ENCODE measurements around the gene MATK.

The MATK gene

DNA sequence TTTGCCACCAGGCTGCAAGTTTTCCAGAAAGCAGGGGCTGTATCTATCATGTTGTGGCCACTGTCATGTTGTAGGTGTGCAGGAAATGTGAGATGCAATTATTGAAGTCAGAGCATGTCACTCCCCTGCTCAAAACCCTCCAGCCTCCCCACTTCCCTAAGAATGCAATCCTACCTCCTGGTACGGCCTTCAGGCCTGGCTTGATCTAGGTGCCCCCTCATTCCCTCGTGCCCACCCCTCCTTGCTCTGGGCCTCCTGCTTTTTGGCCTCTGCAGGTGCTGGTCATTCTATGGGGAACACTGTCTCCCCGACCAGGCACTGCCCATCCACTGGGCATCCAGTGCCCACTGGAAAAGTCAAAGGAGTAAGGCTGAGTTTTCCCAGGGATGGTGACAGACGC is 28.5 kb upstream of the MATK start:
- no peak for DNase-seq (ENCODE audit: low spot score)

DNA sequence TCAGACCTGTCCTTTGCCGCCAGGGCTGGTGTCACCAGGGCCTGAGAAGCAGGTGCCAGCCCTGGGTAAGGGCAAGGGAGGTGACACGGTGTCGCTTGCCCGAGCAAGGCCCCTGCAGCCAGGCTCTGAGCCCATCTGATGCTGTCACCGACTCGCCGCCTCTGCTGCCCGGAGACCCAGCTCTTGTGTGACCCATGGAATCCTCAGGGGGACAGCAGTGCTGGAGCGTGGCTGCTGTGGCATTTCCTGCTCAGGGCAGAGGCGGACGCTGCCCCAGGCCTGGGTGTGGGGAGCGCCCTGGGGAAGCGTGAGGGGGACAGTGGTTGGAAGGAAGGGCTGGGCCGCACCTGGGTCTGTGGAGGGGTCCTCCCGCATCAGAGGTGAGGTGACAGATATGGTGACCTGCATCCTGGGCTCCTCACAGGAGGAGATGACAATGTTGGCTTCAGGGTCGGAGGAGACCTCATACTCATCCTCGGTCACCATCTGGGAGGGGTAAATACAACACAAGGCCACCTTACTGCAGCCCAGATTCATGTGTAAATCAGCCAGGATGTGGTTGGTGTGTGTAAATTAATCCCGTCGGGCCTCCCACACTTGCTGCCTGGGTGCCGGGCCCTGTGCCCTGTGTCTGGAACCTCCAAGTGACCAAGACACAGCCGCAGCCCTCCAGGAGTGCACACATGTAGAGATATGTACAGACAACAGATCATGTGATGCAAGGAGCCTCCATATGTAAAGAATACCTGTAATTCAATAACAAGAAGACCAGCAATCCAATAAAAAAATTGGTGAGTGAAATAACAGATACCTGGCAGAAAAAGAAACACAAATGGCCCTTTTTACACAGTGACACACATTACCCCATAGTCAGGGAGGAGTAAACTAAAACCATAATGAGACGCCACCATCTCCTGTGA is 27.6 kb upstream of the MATK start:
- no peak for DNase-seq (ENCODE audit: low spot score)

DNA sequence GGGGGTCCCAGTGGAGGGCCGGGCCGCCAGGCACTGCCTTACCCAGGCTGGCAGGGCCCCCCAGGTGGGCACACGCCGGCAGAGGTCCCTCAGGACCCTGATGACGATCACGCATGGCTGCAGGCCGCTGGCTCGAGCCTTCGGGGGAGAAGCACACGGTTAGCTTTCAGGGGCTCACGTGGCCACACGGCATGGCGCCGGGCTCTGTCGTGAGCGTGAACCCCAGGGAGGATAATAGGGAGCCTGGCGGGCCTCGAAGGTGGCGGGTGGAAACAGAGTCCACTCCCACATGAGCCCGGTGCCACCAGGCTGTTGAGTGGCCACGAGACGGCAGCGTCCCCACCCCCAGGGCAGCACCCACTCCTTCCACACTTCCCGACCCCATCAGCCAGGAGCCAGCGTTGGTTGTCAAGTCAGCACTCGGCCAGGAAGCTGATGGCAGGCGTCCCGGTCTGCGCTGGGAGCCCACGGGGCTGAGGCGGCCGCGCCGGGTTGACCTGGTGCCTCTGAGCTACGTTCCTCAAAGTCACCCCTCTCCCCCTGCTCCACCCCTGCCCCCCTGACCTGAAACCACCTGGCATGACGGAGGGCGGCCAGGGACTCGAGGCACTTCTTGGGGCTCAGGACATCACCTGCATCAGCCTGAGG is 24.7 kb upstream of the MATK start:
- no peak for DNase-seq (ENCODE audit: low spot score)

DNA sequence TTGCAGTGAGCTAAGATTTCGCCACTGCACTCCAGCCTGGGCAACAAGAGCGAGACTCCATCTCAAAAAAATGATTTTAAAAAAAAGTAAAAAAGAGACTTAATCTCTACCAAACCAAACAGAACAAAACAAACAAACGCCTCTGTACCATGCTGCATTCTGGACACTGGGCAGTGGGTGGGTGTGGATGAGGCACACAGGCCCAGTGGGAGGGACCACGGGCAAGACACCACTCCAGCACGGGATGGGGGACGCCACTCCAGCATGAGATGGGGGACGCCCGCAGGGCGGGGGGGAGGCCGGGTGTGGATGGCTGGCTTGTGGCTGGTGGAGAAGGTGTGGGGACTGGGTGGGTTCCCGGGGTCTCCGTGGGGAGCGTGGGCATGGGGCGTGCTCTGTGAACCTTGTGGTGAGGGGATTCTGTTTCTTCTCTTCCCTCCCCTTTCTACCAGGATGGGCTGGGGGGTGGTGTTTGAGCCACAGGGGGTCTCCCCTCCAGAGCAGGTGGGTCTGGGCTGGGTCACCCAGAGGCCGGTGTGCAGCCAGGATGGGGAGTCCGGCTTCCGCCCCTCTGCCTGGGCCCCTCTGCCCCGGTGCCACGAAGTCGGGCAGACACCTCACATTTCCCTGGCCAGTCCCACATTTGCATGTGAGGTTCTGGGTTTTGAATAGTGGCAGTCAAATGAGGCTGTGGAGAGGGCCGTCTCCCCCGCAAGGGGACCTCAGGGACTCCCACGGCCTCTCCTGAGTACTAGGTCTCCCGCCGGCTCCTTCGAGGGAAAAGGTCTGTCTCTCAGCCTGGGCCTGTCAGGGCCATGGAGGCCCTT is 23.9 kb upstream of the MATK start:
- DNase-seq (ENCODE audit: low spot score), result no peak

DNA sequence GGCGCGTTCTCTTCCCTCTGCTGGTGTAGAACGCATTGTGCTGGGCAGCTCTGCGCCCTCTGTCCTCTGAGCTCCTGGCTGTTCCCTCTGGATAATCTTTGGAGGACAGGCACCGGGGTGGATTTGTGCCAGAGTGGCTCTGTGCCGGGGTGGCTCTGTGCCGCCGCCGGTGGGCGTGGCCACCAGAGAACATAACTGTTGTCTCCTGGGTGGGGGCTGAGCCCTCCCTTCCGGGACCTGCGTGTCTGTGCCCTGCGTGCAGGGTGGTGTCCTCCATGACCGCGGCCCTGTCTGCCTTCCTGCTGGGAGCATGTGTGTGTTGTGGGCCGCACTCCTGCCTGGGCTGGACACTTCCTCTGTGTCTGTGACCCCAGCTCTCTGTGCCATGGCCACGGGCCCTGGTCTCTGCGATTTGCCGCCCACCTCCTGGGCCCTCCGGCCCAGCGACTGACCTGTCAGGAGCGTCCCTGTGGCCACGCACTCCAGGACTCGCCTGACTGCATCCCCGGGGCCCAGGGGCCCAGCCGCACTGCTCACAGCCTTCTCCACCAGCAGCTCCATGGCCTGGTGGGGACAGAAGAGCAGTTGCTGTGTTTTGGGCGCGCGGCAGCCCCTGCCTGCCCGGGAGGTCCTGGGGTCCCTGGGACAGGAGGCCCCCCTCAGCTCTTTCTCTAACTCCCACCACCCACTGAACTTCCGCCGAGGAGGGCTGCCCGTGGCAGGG is 22.4 kb upstream of the MATK start:
- DNase-seq (ENCODE audit: low spot score), result no peak

DNA sequence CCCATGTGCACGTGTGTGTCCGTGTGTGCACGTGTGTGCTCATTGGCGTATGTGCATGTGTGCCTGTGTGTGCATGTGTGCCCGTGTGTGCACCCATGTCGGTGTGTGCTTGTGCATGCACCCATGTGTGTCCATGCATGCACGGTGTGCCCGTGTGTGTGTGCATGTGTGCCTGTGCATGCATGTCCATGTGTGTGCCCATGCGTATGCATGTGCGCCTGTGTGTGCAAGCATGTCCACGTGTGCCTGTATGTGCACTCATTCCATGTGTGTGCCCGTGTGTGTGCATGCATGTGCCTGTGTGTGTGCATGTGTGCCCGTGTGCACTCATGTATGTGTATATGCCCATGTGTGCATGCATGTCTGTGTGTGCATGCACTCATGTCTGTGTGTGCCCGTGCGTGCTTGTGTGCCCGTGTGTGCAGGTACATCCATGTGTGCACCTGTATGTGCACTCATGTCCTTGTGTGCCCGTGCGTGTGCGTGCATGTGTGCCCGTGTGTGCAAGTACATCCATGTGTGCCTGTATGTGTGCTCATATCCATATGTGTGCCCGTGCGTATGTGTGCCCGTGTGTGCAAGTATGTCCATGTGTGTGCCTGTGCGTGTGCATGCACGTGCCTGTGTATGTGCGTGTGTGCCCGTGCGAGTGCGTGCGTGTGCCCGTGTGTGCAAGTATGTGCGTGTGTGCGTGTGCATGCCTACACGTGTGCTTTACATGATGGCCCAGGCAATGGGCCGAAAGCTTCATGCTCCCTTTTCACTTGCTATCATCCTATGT is 21.6 kb upstream of the MATK start:
- DNase-seq (ENCODE audit: low spot score), result no peak

DNA sequence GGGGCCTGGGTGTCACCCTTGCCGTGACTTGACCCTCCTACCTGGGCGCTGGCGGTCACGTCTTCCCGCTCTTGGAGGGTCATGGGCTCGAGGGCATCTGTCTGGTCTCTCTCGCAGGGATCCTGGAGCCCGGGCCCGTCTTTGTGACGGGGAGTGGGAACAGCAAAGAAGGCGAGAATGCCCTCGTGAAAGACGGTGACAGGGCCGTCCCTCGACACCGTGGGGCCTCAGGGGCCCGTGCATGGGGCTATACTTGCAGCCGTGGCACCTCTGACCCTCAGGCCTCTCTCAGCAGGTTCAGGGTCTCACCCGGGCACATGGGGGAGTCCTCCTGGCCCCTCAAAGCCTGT is 20.9 kb upstream of the MATK start:
- no peak for DNase-seq (ENCODE audit: low spot score)

DNA sequence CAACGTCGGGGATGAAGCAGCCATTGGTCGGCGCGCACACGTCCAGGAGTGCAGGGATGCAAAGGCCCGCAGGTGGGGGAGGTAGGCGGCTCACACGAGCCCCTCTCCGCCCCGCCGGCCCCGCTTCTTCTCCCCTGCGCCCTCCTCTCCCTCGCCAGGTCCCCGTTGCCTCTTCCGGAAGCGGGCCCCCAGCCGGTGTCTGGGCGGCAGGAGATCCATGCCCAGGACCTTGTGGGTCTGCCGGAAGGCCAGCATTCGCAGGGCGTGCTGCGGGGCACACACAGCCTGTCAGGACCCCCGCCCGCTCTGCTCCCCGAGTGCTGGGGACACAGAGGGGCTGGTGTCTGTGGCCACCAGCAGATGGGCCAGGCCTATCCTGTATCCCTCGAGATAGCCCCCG is 19.7 kb upstream of the MATK start:
- no peak for DNase-seq (ENCODE audit: low spot score)

DNA sequence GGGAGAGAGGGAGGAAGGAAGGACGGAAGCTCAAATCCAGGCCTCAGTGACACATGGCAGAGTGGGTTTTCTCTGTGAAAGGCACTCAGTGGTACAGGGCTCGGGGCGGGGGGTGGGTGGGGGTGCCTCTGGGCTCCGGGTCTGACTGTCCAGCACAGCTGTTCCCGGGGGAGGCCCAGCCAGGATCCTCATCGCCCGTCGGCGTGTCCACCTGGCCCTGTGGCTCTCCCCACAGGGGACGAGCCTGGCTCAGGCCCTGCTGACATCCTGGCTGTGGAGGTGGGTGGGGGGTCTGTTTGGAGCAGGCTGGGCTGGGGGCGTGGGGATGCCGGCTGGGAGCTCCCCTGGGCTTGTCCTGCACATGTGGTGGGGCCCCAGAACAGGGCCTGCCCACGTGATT is 18.2 kb upstream of the MATK start:
- DNase-seq (ENCODE audit: low spot score), result no peak

DNA sequence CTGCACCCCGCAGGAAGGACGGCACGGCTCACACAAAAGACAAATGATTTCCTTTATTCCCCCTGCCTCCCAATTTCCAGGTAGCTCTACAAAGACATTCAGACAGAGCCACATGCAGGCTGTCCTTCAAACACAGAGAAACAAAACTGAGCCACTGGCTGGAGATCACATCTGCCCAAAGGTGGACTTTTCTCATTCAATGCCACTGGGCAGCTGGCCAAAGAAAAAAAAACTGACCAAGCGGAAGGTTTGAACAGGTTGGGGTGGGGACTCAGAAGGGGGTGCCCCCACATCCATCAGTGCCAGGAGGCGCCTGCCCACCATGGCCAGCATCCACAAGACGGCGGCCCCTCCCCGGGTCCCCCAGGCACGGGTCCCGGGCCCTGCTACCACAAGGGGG is 17.8 kb upstream of the MATK start:
- no peak for DNase-seq (ENCODE audit: low spot score)

DNA sequence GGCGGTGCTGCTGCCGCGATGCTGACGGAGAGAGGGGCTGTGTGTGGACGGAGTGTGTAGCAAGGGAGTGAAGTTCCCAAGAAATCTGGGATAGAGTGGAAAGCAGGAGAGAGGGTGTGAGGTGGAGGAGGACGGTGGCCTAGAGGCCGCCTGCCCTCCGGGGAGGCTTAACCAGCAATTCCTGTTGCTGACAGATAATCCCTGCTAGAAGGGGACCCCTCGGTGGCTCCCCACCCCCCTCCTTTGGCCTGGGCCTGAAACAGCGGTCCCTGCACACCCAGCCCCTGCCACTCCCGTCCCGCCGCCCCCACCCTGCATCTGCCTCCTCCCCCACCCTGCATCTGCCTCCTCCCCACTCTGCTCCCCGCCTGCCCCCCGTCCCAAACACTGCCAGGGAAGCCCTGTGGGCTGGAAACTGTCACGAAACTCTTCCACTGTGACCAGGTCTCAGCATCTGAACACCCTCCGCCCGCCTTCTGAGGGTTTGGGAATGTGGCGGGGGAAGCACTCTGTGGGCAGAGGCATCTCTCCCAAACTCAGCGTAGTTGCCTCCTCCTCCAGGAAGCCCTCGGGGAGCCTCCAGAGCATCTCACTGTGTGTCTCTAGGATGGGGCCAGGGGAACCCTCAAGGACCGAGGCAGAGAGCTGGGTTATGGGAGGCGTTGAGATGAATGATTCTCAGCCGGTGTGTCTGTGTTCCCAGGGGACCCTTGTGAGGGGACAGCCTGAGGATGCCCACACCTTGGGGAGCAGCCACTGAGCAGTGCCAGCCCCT is 17.1 kb upstream of the MATK start:
- DNase-seq (ENCODE audit: low spot score), result no peak

DNA sequence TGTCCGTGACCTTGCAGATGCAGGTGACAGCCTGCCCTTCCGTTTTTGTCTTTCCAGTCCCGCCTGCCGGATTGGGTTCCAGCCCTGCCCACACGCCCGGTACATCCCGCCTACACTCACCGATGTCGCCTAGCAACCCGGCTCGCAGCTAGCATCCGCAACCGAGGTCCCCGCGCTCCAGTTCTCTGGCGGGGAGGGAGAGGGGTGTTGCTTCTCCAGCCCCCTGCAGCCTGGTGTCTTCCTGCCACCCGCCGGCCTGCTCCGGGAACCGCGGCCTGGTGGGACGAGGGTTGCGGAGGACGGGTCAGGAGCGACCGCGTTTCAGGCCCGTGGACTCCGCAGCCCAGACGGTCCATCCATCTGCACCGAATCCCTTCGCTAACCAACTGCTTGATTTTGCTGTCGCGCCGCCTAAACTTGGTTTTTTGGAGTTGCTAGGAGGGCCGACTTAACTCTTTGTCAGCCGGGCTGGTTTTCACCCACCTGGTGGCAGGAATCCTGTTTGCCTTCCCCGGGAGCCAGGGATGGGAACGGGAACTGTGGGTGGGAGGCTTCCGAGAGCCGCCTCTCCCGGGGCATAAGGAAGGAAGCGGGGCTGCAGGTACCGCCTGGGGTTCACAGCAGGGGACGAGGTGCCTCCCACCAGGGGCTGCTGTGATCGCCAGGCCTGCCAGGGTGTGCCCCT is 15.4 kb upstream of the MATK start:
- DNase-seq (ENCODE audit: low spot score), result no peak

DNA sequence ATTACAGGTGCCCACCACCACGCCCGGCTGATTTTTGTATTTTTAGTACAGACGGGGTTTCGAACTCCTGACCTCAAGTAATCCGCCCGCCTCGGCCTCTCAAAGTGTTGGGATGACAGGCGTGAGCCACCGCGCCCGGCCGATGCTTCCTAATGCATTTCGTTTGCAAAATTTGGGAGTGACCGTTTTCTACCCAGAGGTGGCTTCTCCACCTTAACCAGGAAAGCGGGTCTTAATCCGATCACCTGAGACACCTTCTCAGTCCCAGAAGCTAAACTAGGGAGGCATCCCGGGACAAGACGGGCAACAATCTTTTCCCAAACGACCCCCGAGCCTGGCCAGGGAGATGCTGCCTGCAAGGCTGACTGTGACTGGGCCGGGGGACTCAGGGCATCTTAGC is 14.8 kb upstream of the MATK start:
- no peak for DNase-seq (ENCODE audit: low spot score)

DNA sequence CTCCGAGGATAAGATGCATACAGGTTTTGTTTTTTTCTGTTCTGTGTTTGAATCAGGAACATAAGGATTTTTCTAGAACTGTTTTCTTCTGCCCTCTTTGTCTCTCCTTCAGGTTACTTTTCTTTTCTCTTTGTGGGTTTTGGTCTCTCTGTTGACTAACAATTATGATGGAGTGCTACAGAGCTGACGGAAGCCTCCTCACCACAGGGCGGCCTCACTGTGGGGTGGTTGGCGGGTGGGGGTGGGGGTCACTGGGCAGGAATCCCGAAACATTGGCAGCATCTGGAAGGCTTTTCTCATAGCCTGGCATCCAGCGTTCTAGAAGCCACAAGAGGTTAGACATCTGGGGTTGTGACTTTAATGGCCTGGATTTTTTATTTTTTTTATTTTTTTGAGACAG is 12.0 kb upstream of the MATK start:
- no peak for DNase-seq (ENCODE audit: low spot score)

DNA sequence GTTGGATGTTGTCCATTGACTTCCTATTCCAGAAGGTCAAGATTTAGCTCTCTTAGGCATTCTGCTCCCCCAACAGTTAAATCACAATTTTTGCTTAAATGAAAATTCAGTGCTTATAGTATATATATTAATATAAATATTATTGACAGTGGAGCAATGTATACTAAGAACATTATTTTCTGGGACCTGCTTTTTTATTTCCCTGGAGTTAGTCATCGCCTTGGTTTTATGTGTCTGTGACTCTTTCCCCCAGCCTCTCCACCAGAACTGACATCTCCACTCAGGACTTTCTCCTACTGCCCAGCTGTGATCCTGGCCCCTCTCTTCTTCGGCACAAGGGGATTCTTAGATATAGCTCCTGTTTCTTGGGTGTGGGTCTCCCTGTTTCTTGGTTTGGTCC is 10.2 kb upstream of the MATK start:
- DNase-seq (ENCODE audit: low spot score), result no peak

DNA sequence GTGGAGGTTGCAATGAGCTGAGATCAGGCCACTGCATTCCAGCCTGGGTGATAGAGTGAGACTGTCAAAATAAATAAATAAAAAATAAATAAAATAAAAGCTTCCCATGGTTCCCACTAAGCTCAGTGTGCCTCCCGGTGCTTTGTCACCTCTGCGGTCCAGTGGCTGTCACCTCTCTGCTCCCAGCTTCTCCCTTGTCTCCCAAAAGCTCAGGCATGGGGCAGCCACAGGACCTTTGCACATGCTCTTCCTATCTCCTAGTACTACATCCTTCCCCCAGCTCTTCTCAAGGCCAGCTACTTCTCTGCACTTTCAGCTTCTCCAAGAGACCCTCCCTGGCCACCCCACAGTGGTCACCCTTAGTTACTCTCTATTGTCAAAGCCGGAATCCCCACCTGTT is 7.6 kb upstream of the MATK start:
- no peak for DNase-seq (ENCODE audit: low spot score)

DNA sequence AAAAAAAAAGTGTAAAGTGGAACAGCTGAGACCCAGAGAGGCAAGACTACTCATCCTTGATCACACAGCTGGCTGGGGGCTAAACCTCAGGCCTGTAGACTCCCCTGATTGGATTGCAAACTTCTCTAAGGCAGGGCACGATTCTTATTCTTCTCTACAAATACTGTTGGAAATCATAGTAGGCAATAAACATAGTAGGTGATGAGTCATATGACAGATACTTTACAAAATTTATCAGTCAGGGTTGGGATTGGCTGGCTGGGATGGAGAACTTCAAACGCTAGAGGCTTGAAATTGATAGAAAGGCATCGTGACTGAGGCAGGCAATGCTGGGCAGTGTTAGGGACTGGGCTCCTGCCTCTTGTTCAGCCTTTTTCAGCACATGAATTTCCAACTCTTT is 5.9 kb upstream of the MATK start:
- no peak for DNase-seq (ENCODE audit: low spot score)

DNA sequence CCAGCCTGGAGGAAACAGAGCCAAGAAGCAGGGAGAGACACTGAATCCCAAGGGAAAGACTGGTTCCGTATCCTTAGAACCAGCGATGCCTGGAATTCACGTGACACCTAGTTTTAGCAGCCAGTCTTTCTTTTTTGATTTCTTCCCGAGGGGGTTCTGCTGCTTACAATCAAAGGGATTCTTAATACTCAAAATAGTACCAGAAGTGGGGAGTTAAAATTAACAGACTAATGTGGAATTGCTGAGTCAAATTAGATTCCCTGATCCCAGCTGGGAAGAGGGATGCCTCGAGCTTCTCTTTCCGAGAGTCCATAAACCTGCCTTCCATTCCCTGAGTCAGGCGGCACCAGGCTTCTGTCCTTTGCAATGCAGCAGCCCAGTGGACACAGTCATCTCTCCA is 4.8 kb upstream of the MATK start:
- DNase-seq (ENCODE audit: low spot score), result no peak

DNA sequence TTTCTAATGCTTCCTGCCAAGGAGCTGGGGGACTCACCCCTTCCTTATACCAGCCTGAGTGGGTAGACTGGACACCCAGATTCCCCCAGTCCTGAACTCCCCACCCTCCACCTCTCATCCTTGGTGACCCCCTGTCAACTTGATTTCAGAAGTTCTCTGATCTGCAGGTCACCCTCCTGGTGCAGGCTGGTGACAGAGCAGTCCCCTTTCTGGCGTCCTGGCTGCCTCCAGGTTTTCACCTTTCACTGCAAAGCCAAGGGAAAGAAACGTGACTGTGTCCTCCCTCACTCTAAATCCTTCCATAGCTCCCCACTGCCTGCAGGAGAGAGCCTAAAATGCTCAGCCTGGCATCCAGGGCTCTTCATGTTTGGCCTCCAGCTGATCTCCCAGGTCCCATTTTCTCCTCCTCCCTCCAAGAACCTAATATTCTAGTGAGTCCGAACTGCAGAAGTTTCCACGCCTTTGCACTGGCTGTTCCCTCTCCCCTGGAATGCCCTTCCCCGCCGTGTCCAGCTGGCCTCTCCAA is 4.1 kb upstream of the MATK start:
- no peak for DNase-seq (ENCODE audit: low spot score)
